Testis (tissue), 3 donors: ENCODE measurements around the gene LSM12. TPM values are rescaled to one million over a fixed set of nuclear protein-coding genes. Genes with fewer than 3 reads are reported as not detected.

Source experiments
- DNase-seq: peaks from one replicate; pipeline ENCODE4 v3.0.0-alpha.2; 2019
- H3K27ac ChIP-seq, 2 donors: fragments of 200-600 bp; sonication (generic); one replicate each; pipeline ENCODE4 v1.5.1; 2019
- H3K27me3 ChIP-seq: fragments of 200-600 bp; sonication (generic); one replicate; pipeline ENCODE4 v1.5.1; 2019
- H3K36me3 ChIP-seq: fragments of 200-600 bp; sonication (generic); one replicate; pipeline ENCODE4 v1.5.1; 2017; ENCODE audit warnings: low read depth; ENCODE audit errors: missing control alignments
- H3K4me1 ChIP-seq: fragments of 200-600 bp; sonication (generic); one replicate; pipeline ENCODE4 v1.5.1; 2019
- H3K4me3 ChIP-seq, 2 donors: fragments of 200-600 bp; sonication (generic); one replicate each; pipeline ENCODE4 v1.5.1; 2017 to 2019
- H3K9me3 ChIP-seq: fragments of 200-600 bp; sonication (generic); one replicate; pipeline ENCODE4 v1.5.1; 2017
- CTCF ChIP-seq, 3 experiments: fragments of 450-650 bp in 2 of 3; fragments of 200-600 bp in 1 of 3; sonication (generic) in 1 of 3; IDR thresholded peaks; one replicate each; pipeline ENCODE4 v1.5.1; 2016 to 2019; ENCODE audit warnings: antibody characterized with exemption in 3 of 3, mild to moderate bottlenecking in 2 of 3, moderate library complexity in 1 of 3
- POLR2A ChIP-seq: fragments of 450-650 bp; IDR thresholded peaks from one replicate; pipeline ENCODE4 v1.6.1; 2017; ENCODE audit warnings: antibody characterized with exemption, mild to moderate bottlenecking, moderate library complexity
- WGBS, 2 donors: methylation state at CpG; one replicate each; pipeline ENCODE4 v1.1.5; 2018; 5-methylcytosine and 5-hydroxymethylcytosine counted together
- intact Hi-C: fragments of 100-400 bp; cut with DNase I; formaldehyde crosslinking; loops from one replicate; pipeline ENCODE4 v1.15.1; 2023; ENCODE audit warnings: low total_unique reads
- polyA plus RNA-seq: library from polyadenylated mRNA; stranded (reverse); fragments of 350-450 nt; fragmentation: Illumina TruSeq; extraction: RNeasy Lipid Tissue Mini Kit (QIAGEN cat#74804); gene quantifications from one replicate; pipeline ENCODE4 v1.2.3, GENCODE V29; 2014; ENCODE audit warnings: low read depth, low replicate concordance; ENCODE audit not compliant: insufficient read depth
- total RNA-seq, 2 donors: library from RNA; depleted of rRNA; stranded (reverse); fragments of >200 nt; gene quantifications; one replicate each; pipeline ENCODE4 v1.2.3, GENCODE V29; 2016

Gene LSM12
- total and polyA plus RNA-seq, 3 donors from 2014 or later = 52.7 to 74.4 (median 57.6) TPM

- Histone ChIP-seq H3K27ac (peak overlapping the region; percentile 28 to 91), H3K4me1 (peaks cover 75% of the 10 kb centered on the region), H3K27me3 (no peaks in the 10 kb centered on the region), H3K4me3 (no peak overlapping the region), H3K36me3 (no peaks in the 10 kb centered on the region), H3K9me3 (no peaks in the 10 kb centered on the region)
- intact Hi-C loops = no loop called here
- TF ChIP-seq POLR2A = no peak
- TF ChIP-seq CTCF (IDR thresholded peaks at IDR 0.05) = no peak
- DNase-seq = no peak
- 46 to 69% methylated on average over 4 of the region's 4 CpGs for WGBS, 2 donors
These were observed 42.8 kb upstream of the LSM12 start for GRCh38 chr17:44109312-44109630.

GRCh38 chr17:44108440-44109311 is 42.2 kb upstream of the LSM12 start:
- WGBS, 2 donors = 29% methylated on average over 13 to 16 of the region's 16 CpGs
- no peak for TF ChIP-seq POLR2A
- Histone ChIP-seq H3K36me3 (no peaks in the 10 kb centered on the region), H3K4me1 (peaks cover 69% of the 10 kb centered on the region), H3K9me3 (no peaks in the 10 kb centered on the region), H3K27me3 (no peaks in the 10 kb centered on the region), H3K27ac (peak overlapping the region; percentile 28 to 91), H3K4me3 (no peak overlapping the region)
- DNase-seq = peak; percentile 91
- intact Hi-C loops = no loop called here

GRCh38 chr17:44106801-44107200 is 40.3 kb upstream of the LSM12 start:
- intact Hi-C loops = no loop called here
- H3K4me1 ChIP-seq = peaks cover 50% of the 10 kb centered on the region
- H3K4me3 ChIP-seq = no peak overlapping the region
- no peaks in the 10 kb centered on the region for H3K9me3 ChIP-seq
- H3K27me3 ChIP-seq = no peaks in the 10 kb centered on the region
- no peak for DNase-seq
- H3K36me3 ChIP-seq = no peaks in the 10 kb centered on the region
- TF ChIP-seq POLR2A = no peak
- no peak for TF ChIP-seq CTCF (IDR thresholded peaks at IDR 0.05)
- WGBS, 2 donors = 88 to 94% methylated on average over 4 of the region's 4 CpGs
- H3K27ac ChIP-seq = no peak overlapping the region

- no peaks in the 10 kb centered on the region for H3K27me3 ChIP-seq
- peaks cover 42% of the 10 kb centered on the region for H3K4me1 ChIP-seq
- no peaks in the 10 kb centered on the region for H3K36me3 ChIP-seq
- no peaks in the 10 kb centered on the region for H3K9me3 ChIP-seq
- H3K4me3 ChIP-seq = no peak overlapping the region
- DNase-seq = no peak
- intact Hi-C loops = no loop called here
- 57 to 58% methylated on average over 3 of the region's 3 CpGs for WGBS, 2 donors
- no peak overlapping the region for H3K27ac ChIP-seq
- no peak for TF ChIP-seq CTCF (IDR thresholded peaks at IDR 0.05)
- no peak for TF ChIP-seq POLR2A
These were observed 39.5 kb upstream of the LSM12 start for GRCh38 chr17:44105941-44106340.

GRCh38 chr17:44105483-44105882 is 39.0 kb upstream of the LSM12 start:
- H3K4me1 ChIP-seq = peaks cover 37% of the 10 kb centered on the region
- DNase-seq = no peak
- H3K27ac ChIP-seq = no peak overlapping the region
- intact Hi-C loops = no loop called here
- WGBS, 2 donors = 48% methylated on average over 3 of the region's 3 CpGs; no CpG with 5 or more reads in 1 of the 2 donors
- TF ChIP-seq CTCF (IDR thresholded peaks at IDR 0.05) (no peak), POLR2A (no peak)
- no peaks in the 10 kb centered on the region for H3K36me3 ChIP-seq
- H3K27me3 ChIP-seq = no peaks in the 10 kb centered on the region
- no peaks in the 10 kb centered on the region for H3K9me3 ChIP-seq
- H3K4me3 ChIP-seq = no peak overlapping the region
